A549 treated with GW870086 at 1 μM for 4 hours (cell line): ENCODE data around the gene NPRL2. TPM values are rescaled to one million over a fixed set of nuclear protein-coding genes. Genes with fewer than 3 reads are reported as not detected.

ENCODE experiments used
- total RNA-seq: library from RNA; stranded (reverse); fragments of 200-300 nt; extraction: Qiagen RNA extraction; gene quantifications from 5 replicates; pipeline ENCODE4 v1.2.3, GENCODE V29; 2022; ENCODE audit warnings: low read depth

The NPRL2 gene
- 11.4 to 12.6 TPM (median 11.9 TPM) in 5 replicates for total RNA-seq

GRCh38 chr3:50350527-50351322, at the start of gene NPRL2, which contains the start of gene CYB561D2:
TSS of gene NPRL2 (minus strand) at chr3:50350775. CDS start at chr3:50350652, 123 bp downstream.
TSS of gene CYB561D2 (plus strand) at chr3:50350862. CDS start at chr3:50351434, 572 bp downstream.

DNA sequence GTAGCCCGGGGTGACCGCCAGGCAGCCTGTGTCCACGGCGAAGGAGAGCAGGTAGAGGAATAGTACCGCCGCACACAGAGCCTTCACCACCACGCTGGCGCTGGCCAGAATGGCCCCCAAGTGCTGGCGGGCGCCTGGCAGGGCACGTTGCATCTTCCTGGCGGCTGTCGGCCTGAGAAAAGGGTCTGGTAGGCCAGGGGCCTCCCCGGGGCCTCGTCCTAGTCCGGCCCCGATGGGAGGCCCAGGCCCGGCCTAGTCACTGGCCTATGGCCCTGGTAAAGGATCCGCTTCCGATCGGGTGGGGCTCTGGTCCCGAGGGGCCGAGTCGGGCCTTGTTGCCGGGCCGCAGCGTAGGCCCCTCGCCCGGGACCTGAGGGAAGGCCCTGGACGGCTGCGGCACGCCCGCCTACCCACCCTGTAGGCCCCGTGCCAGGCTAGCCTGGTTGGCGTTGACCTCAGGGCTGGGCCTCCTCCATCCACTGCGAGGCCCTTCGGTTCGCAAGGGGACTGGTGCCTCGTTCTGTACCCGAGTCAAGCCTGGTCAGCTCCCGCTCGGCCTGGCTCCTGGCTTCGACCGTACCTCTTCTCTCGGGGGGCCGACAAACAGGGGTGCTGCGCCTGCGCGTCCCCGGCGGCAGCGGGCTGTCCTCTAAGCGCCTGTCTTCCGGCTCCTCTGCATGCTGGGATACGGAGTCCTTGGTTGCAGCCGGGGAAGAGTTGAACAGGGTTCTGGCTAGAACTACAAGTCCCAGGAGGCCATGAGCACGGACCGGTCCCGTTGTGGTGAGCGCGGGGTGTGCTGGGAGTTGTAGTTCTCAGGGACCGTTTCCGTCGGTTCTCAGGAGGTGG, 8.6 kb upstream of the NPRL2 start, which contains the start of gene TMEM115:
TSS of gene TMEM115 (minus strand) at position 611 of the 849 bp plus-strand sequence. CDS start at position 153, 458 bp downstream.

GRCh38 chr3:50345586-50346234, 4.9 kb downstream of the NPRL2 start, which contains the start of gene ZMYND10:
TSS of gene ZMYND10 (minus strand) at chr3:50345732. CDS start at chr3:50345579, 153 bp downstream.

DNA sequence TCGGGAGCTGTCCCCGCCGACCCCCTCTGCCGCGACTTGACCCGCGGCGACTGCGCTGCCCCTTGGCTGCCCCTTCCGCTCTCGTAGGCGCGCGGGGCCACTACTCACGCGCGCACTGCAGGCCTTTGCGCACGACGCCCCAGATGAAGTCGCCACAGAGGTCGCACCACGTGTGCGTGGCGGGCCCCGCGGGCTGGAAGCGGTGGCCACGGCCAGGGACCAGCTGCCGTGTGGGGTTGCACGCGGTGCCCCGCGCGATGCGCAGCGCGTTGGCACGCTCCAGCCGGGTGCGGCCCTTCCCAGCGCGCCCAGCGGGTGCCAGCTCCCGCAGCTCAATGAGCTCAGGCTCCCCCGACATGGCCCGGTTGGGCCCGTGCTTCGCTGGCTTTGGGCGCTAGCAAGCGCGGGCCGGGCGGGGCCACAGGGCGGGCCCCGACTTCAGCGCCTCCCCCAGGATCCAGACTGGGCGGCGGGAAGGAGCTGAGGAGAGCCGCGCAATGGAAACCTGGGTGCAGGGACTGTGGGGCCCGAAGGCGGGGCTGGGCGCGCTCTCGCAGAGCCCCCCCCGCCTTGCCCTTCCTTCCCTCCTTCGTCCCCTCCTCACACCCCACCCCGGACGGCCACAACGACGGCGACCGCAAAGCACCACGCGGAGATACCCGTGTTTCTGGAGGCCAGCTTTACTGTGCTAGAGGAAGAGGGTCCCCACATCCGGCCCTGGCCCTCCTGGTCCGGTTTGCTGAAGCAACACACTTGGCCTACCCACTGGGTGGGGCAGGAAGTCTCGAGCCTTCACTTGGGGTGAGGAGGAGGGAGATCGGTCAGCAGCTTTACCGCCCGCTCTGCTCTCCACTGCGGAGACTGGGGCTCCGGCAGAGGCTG, 9.9 kb downstream of the NPRL2 start, which contains the start of gene RASSF1:
TSS of gene RASSF1 (minus strand) at position 389 of the 882 bp plus-strand sequence. CDS start at position 358, 31 bp downstream.

DNA sequence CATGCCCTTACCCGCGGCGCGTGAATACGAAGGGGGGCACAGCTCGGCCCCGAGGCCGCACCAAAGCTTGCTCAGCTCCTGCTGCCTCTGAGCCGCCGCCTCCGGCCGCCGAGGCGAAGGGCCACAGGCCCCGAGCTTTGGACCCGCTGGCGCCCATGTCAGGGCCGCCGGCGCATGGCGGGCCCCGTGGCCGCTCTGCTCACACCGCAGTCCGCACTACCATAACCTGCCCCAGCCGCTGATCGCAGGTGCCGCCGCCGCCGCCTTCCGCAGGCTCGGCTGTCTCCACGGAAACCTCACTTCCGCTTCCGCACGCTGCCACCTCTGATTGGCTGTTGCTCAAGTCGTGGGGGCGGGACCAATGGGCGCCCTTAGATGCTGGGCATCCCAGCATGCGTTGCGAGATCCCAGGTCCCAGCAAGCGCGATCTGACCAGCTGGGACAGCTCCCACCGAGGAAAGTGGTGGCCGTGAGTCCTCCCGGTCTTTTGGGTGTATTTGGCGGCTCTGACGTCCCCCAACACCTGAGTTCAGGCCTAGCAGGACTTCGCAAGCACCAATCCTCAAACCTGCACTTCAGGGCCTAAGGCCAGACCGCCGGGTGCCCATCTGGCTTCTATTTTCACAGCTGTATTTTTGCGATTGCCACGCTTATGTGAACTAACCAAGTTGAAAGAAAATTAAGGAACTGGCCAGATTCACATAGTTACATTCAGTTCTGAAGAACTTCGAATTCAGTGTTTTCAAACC, 22.5 kb downstream of the NPRL2 start, which contains the start of gene TUSC2:
TSS of gene TUSC2 (minus strand) at position 281 of the 749 bp plus-strand sequence. CDS start at position 157, 124 bp downstream.

GRCh38 chr3:50322386-50323091, 28.0 kb downstream of the NPRL2 start, which contains the start of gene HYAL2:
TSS of gene HYAL2 (minus strand) at chr3:50322745. CDS start at chr3:50320489, 2,256 bp downstream.

GRCh38 chr3:50303013-50303815, 47.4 kb downstream of the NPRL2 start, which contains the start of gene HYAL1:
TSS of gene HYAL1 (minus strand) at chr3:50303574. CDS start at chr3:50302956, 618 bp downstream.

GRCh38 chr3:50298836-50299637, 51.5 kb downstream of the NPRL2 start, which contains the start of the genes HYAL3 and NAA80:
TSS of gene HYAL3 (minus strand) at chr3:50299405. CDS start at chr3:50295602, 3,803 bp downstream.
TSS of gene NAA80 (minus strand) at chr3:50299405. CDS start at chr3:50297463, 1,942 bp downstream.

Other genes with a start within 250 kb of the NPRL2 start
- gene SEMA3F, start 195.5 kb downstream of the NPRL2 start, total RNA-seq = 10.1 to 16.4 TPM (median 15.0 TPM) in 5 replicates
- gene GNAT1, start 159.2 kb downstream of the NPRL2 start, total RNA-seq = not detected in 5 replicates
- gene SLC38A3, start 145.5 kb downstream of the NPRL2 start, total RNA-seq = 0.06 to 0.14 TPM in 2 of 5 replicates, not detected in the others
- 36.6 to 47.7 TPM (median 45.5 TPM) in 5 replicates for gene GNAI2, start 114.6 kb downstream of the NPRL2 start, total RNA-seq
- gene SEMA3B, start 81.6 kb downstream of the NPRL2 start, total RNA-seq = 5.1 to 9.7 TPM (median 7.3 TPM) in 5 replicates
- 0.10 TPM in 1 of 5 replicates, not detected in the others for gene LSMEM2, start 71.7 kb downstream of the NPRL2 start, total RNA-seq
- gene IFRD2, start 58.3 kb downstream of the NPRL2 start, total RNA-seq = 69.2 to 98.8 TPM (median 94.6 TPM) in 5 replicates
- gene HYAL3, start 51.4 kb downstream of the NPRL2 start, total RNA-seq = 6.4 to 11.3 TPM (median 9.6 TPM) in 5 replicates
- 6.2 to 8.9 TPM (median 6.5 TPM) in 5 replicates for gene NAA80, start 51.4 kb downstream of the NPRL2 start, total RNA-seq
- gene HYAL1, start 47.2 kb downstream of the NPRL2 start, total RNA-seq = 0.45 to 0.70 TPM (median 0.56 TPM) in 5 replicates
- 24.6 to 31.4 TPM (median 30.4 TPM) in 5 replicates for gene HYAL2, start 28.0 kb downstream of the NPRL2 start, total RNA-seq
- 28.2 to 41.0 TPM (median 36.2 TPM) in 5 replicates for gene TUSC2, start 22.6 kb downstream of the NPRL2 start, total RNA-seq
- 17.0 to 21.1 TPM (median 19.6 TPM) in 5 replicates for gene RASSF1, start 9.9 kb downstream of the NPRL2 start, total RNA-seq
- gene ZMYND10, start 5.0 kb downstream of the NPRL2 start, total RNA-seq = 0.37 to 1.8 TPM (median 1.2 TPM) in 5 replicates
- gene CYB561D2, start 87 bp upstream of the NPRL2 start, total RNA-seq = 13.9 to 22.8 TPM (median 19.4 TPM) in 5 replicates
- 39.4 to 47.2 TPM (median 44.6 TPM) in 5 replicates for gene TMEM115, start 8.7 kb upstream of the NPRL2 start, total RNA-seq
- gene CACNA2D2, start 152.9 kb upstream of the NPRL2 start, total RNA-seq = 0.42 to 0.66 TPM (median 0.53 TPM) in 5 replicates
- 2.5 to 3.1 TPM (median 2.5 TPM) in 5 replicates for gene C3orf18, start 217.0 kb upstream of the NPRL2 start, total RNA-seq
- gene HEMK1, start 218.7 kb upstream of the NPRL2 start, total RNA-seq = 4.5 to 7.2 TPM (median 6.0 TPM) in 5 replicates